ENCODE measurements around the gene BPTF.
"Not testable (repeated sequence)": the region's sequence is repeated elsewhere in the genome, so short reads cannot be mapped to it uniquely, and the experiment has no call there.

BPTF gene

DNA sequence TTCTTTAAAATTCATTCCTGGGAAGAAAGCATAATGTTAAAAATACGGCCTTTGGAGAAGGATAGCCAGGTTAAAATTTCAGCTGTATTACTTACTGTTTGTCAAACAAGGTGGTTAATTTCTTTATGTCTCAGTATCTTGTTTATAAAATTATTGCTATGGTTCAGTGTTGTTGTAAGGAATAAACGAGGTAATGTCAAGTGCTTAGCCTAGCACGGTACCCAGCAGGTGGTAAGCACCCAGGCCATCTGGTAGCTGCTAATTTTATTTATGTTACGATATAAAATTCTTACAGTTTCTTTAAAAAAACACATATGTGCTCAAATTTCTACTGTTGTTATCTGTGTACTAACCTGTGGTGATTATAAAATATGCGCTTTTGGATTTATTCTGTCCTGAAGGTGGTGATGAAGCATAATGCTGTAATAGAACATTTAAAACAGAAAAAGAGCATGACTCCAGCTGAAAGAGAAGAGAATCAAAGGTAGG, 122.1 kb downstream of the BPTF start:
- Histone ChIP-seq H3K4ac (ENCODE audit: low read depth, low read length) (no peak overlapping the region), H3K4me2 (ENCODE audit: low read length) (no peak overlapping the region), H3K23ac (ENCODE audit: low read length) (no peak overlapping the region), H3K4me1 (ENCODE audit: control insufficient read depth in 1 of 2, insufficient read depth in 2 of 2, low read length in 2 of 2) (no peaks in the 10 kb centered on the region), H4K8ac (ENCODE audit: low read depth, low read length) (no peak overlapping the region), H3K9ac (ENCODE audit: low read length) (no peak overlapping the region), H2AK5ac (ENCODE audit: low read length) (no peak overlapping the region), H2AFZ (ENCODE audit: insufficient read depth, low read length, poor library complexity) (no peak overlapping the region), H3K9me3 (ENCODE audit: insufficient read depth, low read depth, low read length) (no peaks in the 10 kb centered on the region), H3K18ac (ENCODE audit: low read length) (no peak overlapping the region), H2BK120ac (ENCODE audit: insufficient read depth, low read length, poor library complexity) (no peak overlapping the region), H3K27ac (ENCODE audit: low read depth, low read length) (no peak overlapping the region), H2BK5ac (ENCODE audit: low read depth, low read length, poor library complexity) (no peak overlapping the region), H3K4me3 (ENCODE audit: low read depth, low read length) (no peak overlapping the region), H3K79me1 (ENCODE audit: low read length) (no peaks in the 10 kb centered on the region), H3K27me3 (ENCODE audit: insufficient read depth, low read length) (no peaks in the 10 kb centered on the region), H3K36me3 (ENCODE audit: control insufficient read depth in 1 of 2, insufficient read depth in 2 of 2, low read length in 2 of 2) (peaks cover 40 to 50% of the 10 kb centered on the region in 2 experiments), H3K14ac (ENCODE audit: low read length) (no peak overlapping the region), H2BK12ac (ENCODE audit: low read length) (no peak overlapping the region), H4K91ac (ENCODE audit: low read depth, low read length) (no peak overlapping the region), H4K12ac (ENCODE audit: low read depth, low read length) (no peak overlapping the region), H3K79me2 (ENCODE audit: control insufficient read depth, insufficient read depth, low read length, poor library complexity) (no peaks in the 10 kb centered on the region)
- no peak for DNase-seq
- WGBS (ENCODE audit: extremely low coverage, insufficient coverage, insufficient read length) = no CpG with 5 or more reads among the region's 5 CpGs

DNA sequence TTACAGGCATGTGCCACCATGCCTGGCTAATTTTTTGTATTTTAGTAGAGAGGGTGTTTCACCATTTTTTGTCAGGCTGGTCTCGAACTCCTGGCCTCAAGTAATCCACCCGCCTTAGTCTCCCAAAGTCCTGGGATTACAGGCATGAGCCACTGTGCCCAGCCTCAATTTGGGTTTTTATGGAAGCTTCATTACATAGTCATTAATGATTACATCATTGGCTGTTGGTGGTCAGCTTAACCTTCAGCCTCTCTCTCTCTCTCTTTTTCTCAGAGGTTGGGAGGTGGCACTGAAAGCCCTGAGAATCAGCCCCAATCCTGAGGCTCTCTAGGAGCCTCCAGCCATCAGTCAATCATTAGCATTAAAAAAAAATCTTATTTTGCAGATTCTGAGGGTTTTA, 125.6 kb downstream of the BPTF start:
- no peak overlapping the region for H3K18ac ChIP-seq (ENCODE audit: low read length)
- H3K27me3 ChIP-seq (ENCODE audit: insufficient read depth, low read length) = no peaks in the 10 kb centered on the region
- no peak overlapping the region for H3K14ac ChIP-seq (ENCODE audit: low read length)
- no peak overlapping the region for H3K4me3 ChIP-seq (ENCODE audit: low read depth, low read length)
- DNase-seq = no peak
- no peak overlapping the region for H4K91ac ChIP-seq (ENCODE audit: low read depth, low read length)
- no peak overlapping the region for H4K8ac ChIP-seq (ENCODE audit: low read depth, low read length)
- no CpG with 5 or more reads among the region's 2 CpGs for WGBS (ENCODE audit: extremely low coverage, insufficient coverage, insufficient read length)
- no peaks in the 10 kb centered on the region for H3K79me1 ChIP-seq (ENCODE audit: low read length)
- H3K23ac ChIP-seq (ENCODE audit: low read length) = no peak overlapping the region
- H3K9ac ChIP-seq (ENCODE audit: low read length) = no peak overlapping the region
- no peak overlapping the region for H2AFZ ChIP-seq (ENCODE audit: insufficient read depth, low read length, poor library complexity)
- no peak overlapping the region for H3K4ac ChIP-seq (ENCODE audit: low read depth, low read length)
- H3K4me2 ChIP-seq (ENCODE audit: low read length) = no peak overlapping the region
- H3K4me1 ChIP-seq (ENCODE audit: control insufficient read depth in 1 of 2, insufficient read depth in 2 of 2, low read length in 2 of 2) = no peaks in the 10 kb centered on the region
- H3K27ac ChIP-seq (ENCODE audit: low read depth, low read length) = no peak overlapping the region
- no peaks in the 10 kb centered on the region for H3K79me2 ChIP-seq (ENCODE audit: control insufficient read depth, insufficient read depth, low read length, poor library complexity)
- no peak overlapping the region for H2BK12ac ChIP-seq (ENCODE audit: low read length)
- H4K12ac ChIP-seq (ENCODE audit: low read depth, low read length) = no peak overlapping the region
- H3K36me3 ChIP-seq (ENCODE audit: control insufficient read depth in 1 of 2, insufficient read depth in 2 of 2, low read length in 2 of 2) = peaks cover 32 to 41% of the 10 kb centered on the region in 2 experiments
- no peaks in the 10 kb centered on the region for H3K9me3 ChIP-seq (ENCODE audit: insufficient read depth, low read depth, low read length)
- no peak overlapping the region for H2BK120ac ChIP-seq (ENCODE audit: insufficient read depth, low read length, poor library complexity)
- no peak overlapping the region for H2BK5ac ChIP-seq (ENCODE audit: low read depth, low read length, poor library complexity)
- no peak overlapping the region for H2AK5ac ChIP-seq (ENCODE audit: low read length)

DNA sequence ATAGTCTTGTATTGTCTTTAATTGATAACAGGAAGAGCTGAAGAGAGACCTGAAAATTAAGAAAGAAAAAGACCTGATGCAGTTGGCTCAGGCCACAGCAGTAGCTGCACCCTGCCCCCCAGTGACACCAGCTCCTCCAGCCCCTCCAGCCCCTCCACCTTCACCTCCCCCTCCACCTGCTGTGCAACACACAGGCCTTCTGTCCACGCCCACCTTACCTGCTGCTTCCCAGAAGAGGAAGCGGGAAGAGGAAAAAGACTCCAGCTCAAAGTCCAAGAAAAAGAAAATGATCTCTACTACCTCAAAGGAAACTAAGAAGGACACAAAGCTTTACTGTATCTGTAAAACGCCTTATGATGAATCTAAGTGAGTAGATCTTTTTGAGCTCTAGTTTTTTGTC, 134.2 kb downstream of the BPTF start:
- Histone ChIP-seq H2BK120ac (ENCODE audit: insufficient read depth, low read length, poor library complexity) (no peak overlapping the region), H3K9me3 (ENCODE audit: insufficient read depth, low read depth, low read length) (no peaks in the 10 kb centered on the region), H3K36me3 (ENCODE audit: control insufficient read depth in 1 of 2, insufficient read depth in 2 of 2, low read length in 2 of 2) (peaks cover 14 to 22% of the 10 kb centered on the region in 2 experiments), H3K79me2 (ENCODE audit: control insufficient read depth, insufficient read depth, low read length, poor library complexity) (no peaks in the 10 kb centered on the region), H2AK5ac (ENCODE audit: low read length) (no peak overlapping the region), H3K27ac (ENCODE audit: low read depth, low read length) (no peak overlapping the region), H3K79me1 (ENCODE audit: low read length) (no peaks in the 10 kb centered on the region), H3K4me3 (ENCODE audit: low read depth, low read length) (no peak overlapping the region), H3K4me1 (ENCODE audit: control insufficient read depth in 1 of 2, insufficient read depth in 2 of 2, low read length in 2 of 2) (no peaks in the 10 kb centered on the region), H4K12ac (ENCODE audit: low read depth, low read length) (no peak overlapping the region), H2BK12ac (ENCODE audit: low read length) (no peak overlapping the region), H4K91ac (ENCODE audit: low read depth, low read length) (no peak overlapping the region), H2AFZ (ENCODE audit: insufficient read depth, low read length, poor library complexity) (no peak overlapping the region), H2BK5ac (ENCODE audit: low read depth, low read length, poor library complexity) (no peak overlapping the region), H4K8ac (ENCODE audit: low read depth, low read length) (no peak overlapping the region), H3K4me2 (ENCODE audit: low read length) (no peak overlapping the region), H3K4ac (ENCODE audit: low read depth, low read length) (no peak overlapping the region), H3K27me3 (ENCODE audit: insufficient read depth, low read length) (no peaks in the 10 kb centered on the region), H3K9ac (ENCODE audit: low read length) (no peak overlapping the region), H3K14ac (ENCODE audit: low read length) (no peak overlapping the region), H3K23ac (ENCODE audit: low read length) (no peak overlapping the region), H3K18ac (ENCODE audit: low read length) (no peak overlapping the region)
- no peak for DNase-seq
- WGBS (ENCODE audit: extremely low coverage, insufficient coverage, insufficient read length) = no CpG with 5 or more reads among the region's 3 CpGs

DNA sequence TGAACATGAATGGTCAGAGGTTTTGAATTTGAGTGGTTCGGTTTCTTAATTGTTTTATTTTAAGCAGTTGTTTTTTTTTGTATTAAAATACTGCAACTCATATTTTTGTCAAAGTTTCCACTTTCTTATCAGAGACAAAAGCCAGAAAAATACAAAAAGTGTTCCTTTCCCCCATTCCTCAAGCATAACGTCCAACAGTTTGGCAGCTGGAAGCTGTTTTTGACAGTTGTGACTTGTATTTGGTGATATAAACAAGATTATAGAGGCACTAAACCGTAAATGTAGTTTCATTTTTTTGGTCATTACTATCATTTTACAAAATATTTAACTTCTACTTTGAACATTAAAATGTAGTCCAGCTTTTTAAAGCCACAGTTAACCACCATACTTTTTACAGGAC, 135.0 kb downstream of the BPTF start:
- H2BK5ac ChIP-seq (ENCODE audit: low read depth, low read length, poor library complexity); H4K8ac ChIP-seq (ENCODE audit: low read depth, low read length); H3K4ac ChIP-seq (ENCODE audit: low read depth, low read length); H3K9ac ChIP-seq (ENCODE audit: low read length); H3K14ac ChIP-seq (ENCODE audit: low read length); DNase-seq; H4K12ac ChIP-seq (ENCODE audit: low read depth, low read length); H3K9me3 ChIP-seq (ENCODE audit: insufficient read depth, low read depth, low read length); H2AK5ac ChIP-seq (ENCODE audit: low read length); H3K27ac ChIP-seq (ENCODE audit: low read depth, low read length); H3K27me3 ChIP-seq (ENCODE audit: insufficient read depth, low read length); H4K91ac ChIP-seq (ENCODE audit: low read depth, low read length); H3K4me3 ChIP-seq (ENCODE audit: low read depth, low read length); H3K79me2 ChIP-seq (ENCODE audit: control insufficient read depth, insufficient read depth, low read length, poor library complexity); H3K23ac ChIP-seq (ENCODE audit: low read length); H2AFZ ChIP-seq (ENCODE audit: insufficient read depth, low read length, poor library complexity); H3K4me2 ChIP-seq (ENCODE audit: low read length); H3K18ac ChIP-seq (ENCODE audit: low read length); H2BK120ac ChIP-seq (ENCODE audit: insufficient read depth, low read length, poor library complexity); H3K79me1 ChIP-seq (ENCODE audit: low read length); H2BK12ac ChIP-seq (ENCODE audit: low read length); H3K4me1 ChIP-seq (ENCODE audit: control insufficient read depth in 1 of 2, insufficient read depth in 2 of 2, low read length in 2 of 2): not testable (repeated sequence)
- WGBS (ENCODE audit: extremely low coverage, insufficient coverage, insufficient read length) = no CpG with 5 or more reads among the region's 3 CpGs
- H3K36me3 ChIP-seq (ENCODE audit: control insufficient read depth in 1 of 2, insufficient read depth in 2 of 2, low read length in 2 of 2) = peaks cover 18 to 23% of the 10 kb centered on the region in 2 experiments

Measured in trophoblast cell (in vitro differentiated cells and primary cell).